Inferior parietal cortex (tissue), 1 donor: ENCODE measurements around the gene ADAMTS2.

Experiments
- DNase-seq: peaks from one replicate; pipeline ENCODE4 v3.0.0-alpha.2; 2016; ENCODE audit errors: extremely low spot score

Gene ADAMTS2

DNA sequence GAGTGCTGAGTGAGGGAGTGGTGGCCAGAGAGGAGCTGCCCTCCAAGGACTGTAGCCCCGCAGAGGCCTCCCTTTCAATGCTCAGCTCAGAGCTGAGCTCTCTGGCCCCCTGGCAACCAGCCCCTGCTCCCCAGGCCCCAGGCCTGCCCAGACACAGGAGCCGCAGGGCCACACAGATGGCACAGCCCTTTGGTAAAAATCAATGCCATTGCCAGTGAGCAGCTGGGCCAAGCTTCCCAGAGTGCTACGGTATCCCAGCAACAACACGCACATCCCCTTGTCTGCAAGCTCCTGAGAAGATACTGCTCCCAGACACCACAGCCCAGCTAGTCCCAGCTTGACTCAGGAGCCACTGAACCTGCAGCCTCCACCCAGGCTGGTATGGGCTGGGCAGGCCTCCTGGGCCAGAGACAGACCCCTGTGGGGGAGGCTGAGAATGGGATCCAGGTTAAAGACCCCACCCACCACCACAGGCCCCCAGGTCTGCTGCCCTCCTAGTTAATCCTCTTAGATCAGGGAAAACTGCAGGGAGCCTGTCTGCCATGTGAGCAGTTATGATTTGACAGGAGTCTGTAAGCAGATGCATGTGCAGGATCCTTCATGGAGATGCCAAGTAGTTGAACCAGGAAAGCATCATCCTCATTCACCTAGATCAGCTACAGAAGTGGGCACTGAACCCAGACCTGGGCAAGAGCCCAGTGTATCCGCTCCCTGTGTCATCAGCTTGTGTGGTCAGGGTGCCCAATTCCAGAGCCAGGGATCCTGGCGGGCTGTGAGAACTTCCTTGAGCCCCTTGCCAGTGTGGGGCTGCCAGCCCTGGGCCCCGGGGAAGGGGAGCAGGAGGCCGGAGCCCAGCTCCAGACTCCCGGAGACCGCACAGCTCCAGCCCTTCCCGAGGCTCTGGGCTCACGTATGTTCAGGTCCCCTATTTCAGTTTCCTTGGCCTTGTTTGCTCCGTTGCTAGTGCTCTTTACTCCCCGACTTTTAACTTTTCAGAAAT is 26.7 kb upstream of the ADAMTS2 start:
- DNase-seq, result no peak

DNA sequence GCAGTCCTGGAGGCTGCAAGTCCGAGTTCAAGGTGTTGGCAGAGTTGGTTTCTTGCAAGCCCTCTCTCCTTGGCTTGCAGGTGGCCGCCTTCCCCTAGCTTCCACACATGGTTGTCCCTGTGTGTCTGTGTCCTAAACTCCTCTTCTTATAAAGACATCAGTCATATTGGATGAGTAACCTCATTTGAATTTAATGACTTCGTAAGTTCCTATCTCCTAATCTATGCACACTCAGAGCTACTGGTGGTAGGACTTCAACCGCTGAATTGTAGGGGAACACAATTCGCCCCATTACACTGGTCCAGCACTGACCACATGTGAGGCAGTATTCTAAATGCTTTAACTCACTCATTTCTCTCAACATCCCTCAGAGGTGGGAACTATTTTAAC is 25.9 kb upstream of the ADAMTS2 start:
- DNase-seq, result no peak

DNA sequence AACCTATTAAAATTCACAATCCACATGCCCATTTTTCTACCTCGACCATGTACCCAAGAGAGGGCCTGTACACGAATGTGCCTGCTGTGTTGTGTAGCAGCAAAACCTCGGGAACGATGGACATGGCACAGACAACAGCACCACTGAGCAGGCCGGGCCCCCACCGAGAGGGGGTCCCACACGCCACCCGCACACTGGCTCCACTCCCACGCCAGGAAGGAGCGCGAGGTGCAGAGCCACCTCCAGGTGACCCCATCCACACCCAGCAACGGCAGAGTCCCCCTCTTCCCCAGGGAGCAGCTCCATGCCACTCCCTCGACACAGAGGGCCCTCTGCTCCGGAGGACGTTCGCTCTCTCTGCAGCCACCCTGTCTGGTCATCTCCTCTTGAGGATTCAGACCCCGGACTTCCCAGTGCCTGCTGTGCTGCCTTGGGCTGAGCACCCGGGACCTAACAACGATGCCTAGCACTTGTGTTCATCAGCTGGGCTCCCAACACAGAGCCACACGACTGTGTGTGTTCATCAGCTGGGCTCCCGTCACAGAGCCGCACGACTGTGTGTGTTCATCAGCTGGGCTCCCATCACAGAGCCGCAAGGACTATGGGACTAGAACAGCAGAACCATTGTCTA is 25.3 kb upstream of the ADAMTS2 start:
- no peak for DNase-seq

DNA sequence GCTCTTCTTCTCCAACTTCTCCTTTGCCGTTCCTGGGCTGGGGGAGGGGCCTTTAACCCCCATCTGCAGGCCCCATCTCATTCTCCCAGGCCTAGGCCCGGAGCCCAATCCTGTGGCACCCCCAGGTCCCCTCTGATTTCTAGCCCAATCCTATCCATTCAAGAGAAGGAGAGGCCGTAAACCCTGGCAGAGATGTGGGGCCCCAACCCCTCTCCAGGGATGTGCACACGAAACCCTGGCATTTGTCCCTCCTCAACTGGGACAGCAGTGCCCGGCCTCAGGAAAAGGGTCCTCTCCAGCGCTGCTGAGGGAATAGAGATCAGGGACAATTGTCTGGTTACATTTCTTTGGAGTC is 24.2 kb upstream of the ADAMTS2 start:
- DNase-seq, result no peak

DNA sequence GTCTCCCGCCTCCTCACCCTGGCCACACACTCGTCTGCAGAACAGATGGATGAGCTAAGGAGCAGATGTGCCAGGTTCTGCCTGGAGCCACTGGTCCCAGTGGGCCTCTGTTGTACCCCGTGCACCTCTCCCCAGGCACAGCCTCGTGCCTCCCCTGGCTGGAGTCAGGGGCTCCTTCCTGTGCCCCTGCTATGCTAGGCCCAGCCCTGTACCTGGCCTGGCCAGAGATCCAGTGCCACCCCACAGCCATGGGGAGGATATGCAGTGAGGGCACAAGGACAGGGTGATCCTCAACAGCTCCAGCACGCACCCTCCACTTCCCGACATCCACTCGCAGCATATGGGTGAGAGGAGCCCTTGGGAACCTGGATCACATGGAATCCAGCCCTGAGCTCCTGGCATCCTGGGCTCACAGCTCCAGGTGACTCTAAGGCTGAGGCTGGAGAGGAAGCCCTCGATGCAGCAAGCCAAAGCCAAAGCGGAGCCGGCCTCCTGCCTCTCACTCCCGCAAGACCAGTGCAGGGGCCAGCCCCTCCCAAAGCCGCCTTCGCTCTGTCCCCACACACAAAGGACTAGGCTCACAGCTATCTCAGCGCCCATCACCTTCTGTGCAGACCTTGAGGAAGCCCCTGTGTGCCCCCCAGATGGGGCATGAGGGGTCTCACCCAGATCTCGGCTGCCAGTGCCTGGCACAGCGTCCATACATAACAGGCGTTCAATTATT is 23.7 kb upstream of the ADAMTS2 start:
- no peak for DNase-seq

DNA sequence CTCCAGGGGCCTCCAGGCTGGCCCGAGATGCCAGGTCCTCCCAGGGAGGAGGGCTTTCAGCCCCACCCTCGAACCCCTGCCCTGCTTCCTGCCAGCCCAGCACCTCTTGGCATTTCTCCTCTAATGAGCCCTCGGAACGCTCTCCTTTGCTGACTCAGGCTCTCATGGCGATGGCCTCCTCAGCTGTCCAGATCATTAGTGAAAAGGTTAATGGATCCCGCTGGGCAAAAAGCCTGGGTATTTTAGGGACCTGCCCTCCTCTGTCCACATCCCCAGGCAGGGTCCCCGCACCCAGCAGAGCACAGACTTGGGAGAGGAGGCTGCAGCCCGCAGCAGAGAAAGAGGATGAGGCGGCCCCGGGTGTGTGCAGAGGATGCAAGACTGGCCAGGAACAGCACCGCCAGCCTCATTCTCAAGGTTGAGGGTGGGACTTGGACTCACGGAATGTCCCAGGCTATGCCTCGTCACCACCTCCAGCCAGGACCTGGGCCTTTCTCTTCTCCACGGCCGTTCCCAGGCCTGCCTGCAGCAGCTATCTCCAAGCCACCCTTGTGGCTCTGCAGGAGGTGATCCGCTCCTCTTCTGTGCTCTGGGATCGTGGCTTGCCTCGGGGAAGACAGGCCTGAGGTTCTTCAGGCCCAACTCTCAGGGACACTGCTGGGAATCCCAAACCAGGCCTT is 23.0 kb upstream of the ADAMTS2 start:
- DNase-seq, result no peak

DNA sequence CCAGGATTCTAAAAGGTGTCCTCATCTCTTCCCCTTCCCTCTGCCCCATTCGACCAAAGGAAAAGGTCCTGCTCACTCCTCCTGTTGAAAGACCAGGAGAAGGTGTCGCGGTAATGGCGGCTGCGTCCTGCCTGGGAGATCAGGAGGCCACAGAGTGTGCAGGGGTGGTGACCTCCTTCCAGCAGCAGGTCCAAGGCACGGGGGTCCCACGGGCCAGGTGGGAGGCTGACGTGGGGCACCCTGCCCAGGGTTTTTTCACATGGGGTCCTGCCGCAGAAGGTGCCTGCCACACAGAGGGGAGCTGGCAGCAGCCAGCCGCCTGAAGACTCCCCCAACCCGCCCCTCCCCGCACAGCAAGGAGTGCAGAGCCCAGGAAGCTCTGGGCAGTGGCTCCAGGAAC is 22.2 kb upstream of the ADAMTS2 start:
- DNase-seq, result no peak

DNA sequence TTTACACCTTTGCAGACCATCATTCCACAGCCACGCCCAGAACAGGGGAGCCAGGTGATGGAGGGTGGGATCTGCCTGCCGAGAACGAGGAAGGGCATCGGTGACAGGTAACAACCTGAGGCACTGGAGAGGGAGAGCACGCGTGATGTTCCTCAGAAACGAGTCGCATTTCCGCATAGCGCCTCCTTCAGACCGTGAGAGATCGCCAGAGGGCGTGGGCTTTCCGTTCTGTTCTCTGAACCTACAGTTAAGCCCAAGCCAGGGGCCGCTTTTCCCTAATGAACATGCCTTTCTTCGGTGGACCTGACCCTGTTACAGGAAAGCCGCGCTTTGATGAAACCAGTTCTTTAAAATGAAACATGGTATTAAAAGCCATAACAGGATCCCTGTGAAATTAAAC is 17.1 kb upstream of the ADAMTS2 start:
- no peak for DNase-seq

DNA sequence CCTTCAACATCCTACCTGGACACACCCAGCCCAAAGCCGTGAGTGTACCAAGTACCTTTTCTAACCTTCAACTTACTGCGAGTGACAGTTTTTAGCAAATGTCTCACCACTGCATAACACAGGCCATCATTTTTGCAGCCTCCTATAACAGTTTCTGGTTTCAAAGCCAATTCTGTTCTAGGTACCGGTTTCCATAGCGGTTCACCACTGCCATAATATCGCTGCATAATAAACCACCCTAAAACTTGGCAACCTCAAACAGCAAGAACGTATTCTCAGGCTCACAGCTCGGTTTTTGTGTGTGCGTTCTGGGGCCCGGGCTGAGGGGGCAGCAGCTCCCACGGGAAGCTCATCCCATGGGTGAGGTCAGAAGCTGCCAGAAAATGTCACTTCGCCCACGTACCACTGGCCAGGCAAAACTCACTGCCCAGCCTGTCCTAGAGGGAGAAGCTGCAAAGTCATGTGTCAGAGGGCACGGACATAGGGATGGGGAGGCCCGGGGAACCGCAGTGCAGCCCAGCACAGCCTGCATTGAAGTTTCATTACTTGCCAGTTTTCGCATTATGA is 15.9 kb upstream of the ADAMTS2 start:
- no peak for DNase-seq

DNA sequence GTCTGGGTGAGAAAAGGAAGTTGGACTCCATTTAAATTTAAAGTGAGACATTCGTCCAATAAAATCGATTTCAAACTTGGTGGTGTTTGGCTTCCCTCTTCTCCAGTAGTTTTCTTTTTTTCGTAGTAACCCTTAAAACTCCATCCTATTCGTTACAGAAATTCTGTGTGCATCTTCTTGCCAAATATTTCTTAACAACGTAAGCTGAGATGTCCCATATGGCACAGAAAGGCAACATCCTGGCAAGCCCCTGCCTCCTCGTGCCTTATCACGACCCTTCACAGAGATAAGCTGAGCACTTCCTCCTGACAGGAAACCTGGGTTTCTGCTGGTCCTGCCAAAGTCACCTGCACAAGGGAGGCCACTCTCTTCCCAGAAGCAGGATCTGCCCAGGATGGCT is 11.8 kb upstream of the ADAMTS2 start:
- no peak for DNase-seq

DNA sequence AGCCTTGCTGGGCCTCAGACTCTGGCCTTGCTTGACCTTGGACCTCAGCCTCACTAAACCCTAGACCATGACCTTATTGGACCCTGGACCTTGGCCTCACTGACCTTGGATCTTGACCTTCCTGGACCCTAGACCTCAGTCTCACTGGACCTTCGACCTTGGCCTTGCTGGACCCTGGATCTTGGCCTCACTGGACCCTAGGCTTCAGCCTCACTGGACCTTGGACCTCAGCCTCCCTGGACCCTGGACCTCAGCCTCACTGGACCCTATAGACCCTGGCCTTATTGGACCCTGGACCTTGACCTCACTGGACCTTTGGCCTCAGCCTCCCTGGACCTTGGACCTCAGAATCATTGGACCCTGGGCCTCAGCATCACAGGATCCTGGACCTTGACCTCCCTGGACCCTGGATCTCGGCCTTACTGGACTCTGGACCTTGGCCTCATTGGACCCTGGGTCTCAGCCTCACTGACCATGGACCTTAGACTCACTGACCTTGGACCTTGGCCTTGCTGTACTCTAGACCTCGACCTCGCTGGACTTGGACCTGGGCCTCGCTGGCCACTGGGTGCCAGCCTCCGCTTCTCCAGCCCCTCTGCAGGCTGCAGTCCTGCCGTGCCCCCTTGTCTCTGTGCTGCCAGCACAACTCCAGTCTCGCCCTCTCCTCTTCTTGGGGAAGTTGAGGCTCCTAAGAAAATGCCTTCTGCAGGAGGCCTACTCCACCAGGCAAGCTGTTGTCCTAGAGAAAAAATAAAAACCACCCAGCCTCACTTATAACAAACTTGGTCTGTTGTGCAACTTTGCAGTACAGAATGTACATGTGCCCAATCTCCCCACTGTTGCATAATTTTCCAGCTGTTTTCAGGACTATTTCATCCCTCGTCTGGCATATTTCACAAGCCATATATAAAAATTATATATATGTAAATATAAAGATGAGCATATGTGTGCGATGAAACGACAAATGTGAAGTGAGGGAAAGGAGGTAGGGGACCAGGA is 11.0 kb upstream of the ADAMTS2 start:
- DNase-seq, result peak; percentile 57

DNA sequence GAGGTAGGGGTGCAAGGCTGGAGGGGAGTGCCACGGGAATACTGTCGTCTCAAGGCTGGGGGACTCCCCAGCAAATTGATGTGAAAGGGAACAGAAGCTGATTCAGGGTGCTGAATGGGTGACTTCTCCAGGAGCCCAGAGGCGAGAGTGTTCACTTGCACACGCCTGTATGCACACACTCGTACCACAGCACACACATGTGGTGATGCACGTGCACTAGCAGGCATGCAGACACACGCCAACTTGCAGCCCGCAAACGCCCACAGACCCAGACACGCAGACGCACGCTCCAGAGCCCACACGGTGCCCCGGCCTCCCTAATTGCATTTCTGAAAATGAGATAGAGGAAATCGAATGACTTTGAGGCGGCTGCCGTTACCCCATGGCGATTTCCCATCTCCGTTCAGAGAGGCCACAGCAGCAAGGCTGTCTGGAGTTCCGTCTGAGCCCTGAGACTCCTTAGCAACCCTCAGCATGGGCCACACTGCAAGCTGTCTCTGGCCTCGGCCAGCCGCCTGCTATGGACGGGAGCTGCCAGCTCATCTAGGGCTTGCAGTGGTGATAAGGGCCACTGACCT is 9.1 kb upstream of the ADAMTS2 start:
- DNase-seq, result no peak

DNA sequence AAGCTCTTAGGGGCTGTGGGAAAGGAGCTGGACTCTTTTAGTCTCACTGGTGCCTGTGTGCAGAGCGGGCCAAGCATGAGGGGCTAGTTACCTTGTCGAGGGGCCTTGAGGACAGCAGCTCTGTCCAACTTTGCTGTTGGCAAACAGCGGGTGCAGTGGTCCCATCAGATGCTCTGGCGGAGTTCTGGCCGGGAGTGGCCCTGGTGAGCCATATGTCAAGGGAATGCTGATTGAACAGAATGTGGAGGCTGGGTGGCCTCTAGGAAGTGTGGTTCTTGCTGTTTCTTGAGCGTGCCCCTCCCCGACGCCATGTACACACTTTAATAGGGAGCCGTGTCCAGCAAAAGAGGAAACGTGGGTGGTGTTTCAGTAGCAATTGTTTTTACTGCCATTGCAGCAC is 3.6 kb upstream of the ADAMTS2 start:
- DNase-seq, result no peak

DNA sequence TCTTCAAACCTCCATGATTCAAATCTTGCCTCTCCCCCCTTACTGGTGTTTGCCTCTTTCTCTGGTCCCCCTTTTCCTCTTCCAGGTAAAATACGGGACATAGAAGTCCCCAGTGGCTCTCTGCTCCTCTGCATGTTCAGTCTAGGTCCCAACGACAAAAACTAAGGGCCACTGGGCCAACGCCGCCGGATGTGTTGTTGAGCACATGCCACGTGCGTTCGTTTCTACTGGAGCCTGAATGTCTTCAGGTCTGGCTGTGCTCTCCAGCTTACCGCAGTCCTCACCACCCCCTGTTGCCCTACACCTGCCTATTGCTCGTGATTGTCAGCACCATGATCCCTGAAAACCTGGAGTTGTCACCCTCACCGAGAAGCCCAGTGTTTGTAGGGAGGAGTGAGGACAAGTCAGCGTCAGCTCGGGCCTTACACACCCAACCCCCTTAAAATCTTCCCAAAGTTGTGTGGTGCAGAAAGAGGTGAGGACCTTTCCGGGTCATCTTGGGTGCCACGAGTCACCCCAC is 2.8 kb upstream of the ADAMTS2 start:
- no peak for DNase-seq

DNA sequence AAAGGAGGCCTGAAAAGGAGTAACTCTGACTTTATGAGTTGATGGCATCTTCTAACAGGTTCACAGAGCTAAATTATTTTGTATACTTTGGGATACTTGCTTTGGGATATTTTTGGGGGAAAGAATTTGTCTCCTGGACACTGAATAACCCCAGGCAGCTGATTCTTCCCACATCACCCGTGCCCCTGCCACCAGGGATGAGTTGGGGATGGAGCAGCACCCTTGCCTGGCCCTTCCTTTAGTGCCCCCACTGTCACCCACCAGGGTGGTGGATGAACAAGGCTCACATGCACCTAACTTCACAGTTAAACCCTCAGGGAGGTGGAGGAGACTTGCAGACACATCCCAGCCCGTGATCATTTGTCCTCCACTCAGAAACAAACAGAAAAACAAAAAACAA is 2.3 kb upstream of the ADAMTS2 start:
- DNase-seq, result no peak

DNA sequence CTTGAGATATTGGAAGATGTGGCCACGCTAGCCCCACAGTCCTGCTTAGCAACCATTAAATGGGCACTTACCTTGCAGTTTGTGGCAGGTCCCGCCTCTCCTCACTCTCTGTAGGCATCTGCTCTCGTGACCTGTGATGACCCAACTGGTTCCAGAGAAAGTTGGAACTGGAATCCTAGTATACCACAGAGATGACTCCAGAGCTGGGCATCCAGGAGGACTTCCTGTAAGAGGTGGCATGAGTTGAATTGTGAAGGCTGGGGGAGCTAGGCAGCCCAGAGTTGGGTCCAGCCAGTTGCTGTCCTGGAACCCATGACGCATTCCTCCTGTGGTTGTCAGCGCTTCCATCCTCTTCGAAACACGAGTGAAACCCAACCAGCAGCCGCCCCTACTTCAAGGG is 1.6 kb upstream of the ADAMTS2 start:
- DNase-seq, result no peak

DNA sequence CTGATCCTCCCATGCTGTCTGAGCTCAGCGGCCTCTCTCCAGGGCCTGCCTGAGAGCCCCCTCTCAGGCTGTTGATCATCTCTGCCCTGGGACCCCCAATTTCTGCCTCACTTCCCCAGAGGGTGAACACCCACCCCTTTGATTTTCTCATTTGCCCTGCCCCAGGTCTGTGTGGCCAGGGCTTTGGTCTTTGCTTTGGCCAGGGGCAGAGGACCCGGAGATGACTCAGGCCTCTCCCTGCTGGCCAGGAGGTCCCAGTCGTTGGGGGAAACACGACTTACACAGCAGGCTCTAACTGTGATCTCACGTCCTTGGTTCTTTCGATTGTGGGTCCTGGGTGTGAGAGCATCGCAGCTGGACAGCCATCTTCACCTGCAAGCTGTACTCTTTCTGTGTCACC is 1.1 kb upstream of the ADAMTS2 start:
- DNase-seq, result no peak

DNA sequence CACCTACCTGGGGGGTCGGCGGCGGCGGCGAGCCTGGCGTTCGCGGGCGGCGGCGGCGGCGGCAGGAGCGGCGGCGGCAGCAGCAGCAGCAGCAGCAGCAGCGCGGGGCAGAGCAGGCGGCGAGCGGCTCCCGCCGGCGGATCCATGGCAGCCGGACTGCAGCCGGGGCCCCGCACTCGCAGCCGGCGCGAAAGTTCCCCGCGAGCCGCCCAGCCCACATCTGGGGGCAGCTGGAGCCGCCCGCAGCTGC is 153 bp downstream of the ADAMTS2 start:
- DNase-seq, result no peak

DNA sequence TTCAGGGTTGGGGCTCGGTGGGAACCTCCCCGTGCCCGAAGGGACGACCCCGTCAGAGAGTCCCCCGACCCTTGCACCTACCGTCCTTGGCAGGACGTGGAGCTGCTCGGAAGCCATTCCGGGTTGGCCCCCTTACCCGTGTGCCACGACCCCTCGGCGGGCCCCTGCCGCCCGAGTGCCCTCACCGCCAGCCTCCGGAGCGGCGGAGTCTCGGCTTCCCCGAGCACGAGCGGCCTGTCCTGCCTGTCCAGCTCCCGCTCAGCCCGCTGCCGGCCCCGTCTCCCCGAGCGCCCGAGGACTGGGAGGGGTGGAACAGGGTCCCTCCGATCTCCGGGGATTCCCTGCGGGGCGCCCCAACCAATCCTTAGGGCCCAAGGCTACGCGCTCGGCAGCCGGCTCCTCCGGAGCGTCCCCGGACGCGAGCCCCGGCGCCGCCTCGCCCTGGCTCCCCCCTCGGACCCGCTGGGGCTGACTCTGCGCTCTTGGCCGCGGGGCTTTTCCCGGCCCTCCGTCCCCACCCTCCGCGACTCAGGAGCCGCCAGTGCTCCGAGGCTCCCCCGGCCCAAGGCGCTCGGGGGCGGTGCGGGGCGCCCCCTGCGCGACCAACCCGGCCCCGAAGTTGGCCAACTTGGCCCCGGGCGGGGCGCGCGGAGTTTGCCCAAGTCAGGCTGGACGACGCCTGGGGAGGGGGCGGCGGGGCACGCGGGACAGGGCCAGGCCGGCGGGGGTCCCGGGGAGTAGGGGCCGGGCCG is 654 bp downstream of the ADAMTS2 start:
- no peak for DNase-seq
